ENCODE results near the gene C1orf226. TPM values are rescaled to one million over a fixed set of nuclear protein-coding genes. Genes with fewer than 3 reads are reported as not detected.

C1orf226 gene
- total and polyA plus RNA-seq, 10 of the 15 experiments (the other 5 are each of a cell fraction or from before 2014, with no cell fraction given), result not detected

DNA sequence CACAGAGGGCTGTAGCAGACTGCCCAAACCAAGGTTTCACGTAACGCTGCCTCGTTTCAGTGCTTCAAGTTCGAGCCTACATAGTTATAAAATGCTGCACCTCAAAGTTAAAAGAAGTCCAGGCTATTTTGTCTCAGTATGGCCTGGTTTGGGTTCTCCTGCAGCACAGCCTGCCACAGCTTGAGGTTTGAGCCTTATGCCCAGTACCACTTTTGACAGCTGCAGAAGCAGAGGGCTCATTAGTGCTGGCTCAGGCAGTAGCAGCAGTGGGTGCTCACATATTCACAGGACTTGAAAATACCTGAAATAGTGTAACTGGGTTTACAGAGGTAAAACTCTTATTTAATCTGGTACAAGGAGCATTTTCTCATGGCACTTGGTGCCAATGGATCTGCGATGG is 20.2 kb upstream of the C1orf226 start:
- Histone ChIP-seq H3K4me3 (no peak overlapping the region), H4K20me1 (ENCODE audit: control insufficient read depth, insufficient read depth) (no peaks in the 10 kb centered on the region), H3K27ac (ENCODE audit: control insufficient read depth, insufficient read depth) (no peak overlapping the region), H3K4me1 (ENCODE audit: control insufficient read depth, insufficient read depth, low read length) (peaks cover 17% of the 10 kb centered on the region), H3K4me2 (ENCODE audit: control insufficient read depth, insufficient read depth) (no peak overlapping the region), H3K79me2 (ENCODE audit: control insufficient read depth, insufficient read depth, low read length) (no peaks in the 10 kb centered on the region), H3K9me3 (replicated peaks; ENCODE audit: control insufficient read depth, insufficient read depth, low read length) (no peaks in the 10 kb centered on the region), H3K36me3 (ENCODE audit: control insufficient read depth in 2 of 2, insufficient read depth in 2 of 2, low read length in 1 of 2) (no peaks in the 10 kb centered on the region), H3K27me3 (replicated peaks in 1 of 2; ENCODE audit: control insufficient read depth in 2 of 2, insufficient read depth in 2 of 2, low read length in 1 of 2) (no peaks in the 10 kb centered on the region; a peak in 1 of 4 replicates), H3K9ac (ENCODE audit: control insufficient read depth, insufficient read depth, low read length) (no peak overlapping the region), H2AFZ (ENCODE audit: control insufficient read depth, low read depth, low read length) (no peak overlapping the region)
- CTCF ChIA-PET, result interaction anchor here (2.2 to 8.0 kb wide), 2 partner anchors 30 to 439 kb away, joined by 6 to 104 read pairs; no protein-coding TSS in a partner anchor
- FAIRE-seq, result no peak
- POLR2A ChIA-PET, result interaction anchor here (0.8 kb wide), 1 partner anchor 270 kb away, joined by 3 read pairs; no protein-coding TSS in a partner anchor
- WGBS (ENCODE audit: insufficient coverage, insufficient replicate concordance, low lambda C conversion rate, missing lambda C conversion rate), result 62% methylated on average over 5 of the region's 5 CpGs
- no TSS peak for BruUV-seq (replicated peaks)
- in situ Hi-C loops (cut with MboI), result no loop called here
- SMC1A ChIA-PET (ENCODE audit: uncharacterized antibody, unreplicated experiment), result interaction anchor here (1.2 to 3.5 kb wide), 5 partner anchors 11 to 269 kb away, joined by 3 to 31 read pairs (median 10); no protein-coding TSS in a partner anchor
- no peak for DNase-seq (ENCODE audit: low read depth, low spot score)
- intact Hi-C loops (cut with micrococcal nuclease; ENCODE audit: unreplicated experiment), result no loop called here
- ATAC-seq, result peak; percentile 78
- TF ChIP-seq TCF12 (IDR thresholded peaks at IDR 0.05; ENCODE audit: low read depth, low read length), result peak; percentile 56; the same call in 1 of the 2 replicates
- no peak for TF ChIP-seq HCFC1 (IDR thresholded peaks at IDR 0.05; ENCODE audit: low read length)
- RAD21 ChIA-PET (ENCODE audit: unreplicated experiment), result interaction anchor here (1.8 to 3.3 kb wide), 2 partner anchors 29 to 315 kb away, joined by 3 to 29 read pairs; no protein-coding TSS in a partner anchor

- in situ Hi-C loops (cut with MboI) (no loop called here), intact Hi-C loops (cut with micrococcal nuclease; ENCODE audit: unreplicated experiment) (no loop called here)
- H4K20me1 ChIP-seq (ENCODE audit: control insufficient read depth, insufficient read depth), result no peaks in the 10 kb centered on the region
- H3K27ac ChIP-seq (ENCODE audit: control insufficient read depth, insufficient read depth), result no peak overlapping the region
- ChIA-PET RAD21 (ENCODE audit: unreplicated experiment) (no interaction called here), SMC1A (ENCODE audit: uncharacterized antibody, unreplicated experiment) (interaction anchor here (0.5 to 2.2 kb wide), 5 partner anchors 8 to 610 kb away, joined by 3 to 17 read pairs (median 4); partner anchors contain the start of gene SPATA46), CTCF (interaction anchor here (8.0 kb wide), 1 partner anchor 28 kb away, joined by 104 read pairs; no protein-coding TSS in a partner anchor), POLR2A (interaction anchor here (0.6 kb wide), 1 partner anchor 19 kb away, joined by 3 read pairs; no protein-coding TSS in a partner anchor)
- BruUV-seq (replicated peaks), result no TSS peak
- H3K9me3 ChIP-seq (replicated peaks; ENCODE audit: control insufficient read depth, insufficient read depth, low read length), result no peaks in the 10 kb centered on the region
- H3K27me3 ChIP-seq (replicated peaks in 1 of 2; ENCODE audit: control insufficient read depth in 2 of 2, insufficient read depth in 2 of 2, low read length in 1 of 2), result no peaks in the 10 kb centered on the region
- no peaks in the 10 kb centered on the region for H3K36me3 ChIP-seq (ENCODE audit: control insufficient read depth in 2 of 2, insufficient read depth in 2 of 2, low read length in 1 of 2)
- H3K4me3 ChIP-seq, result no peak overlapping the region
- 24% methylated on average over 3 of the region's 3 CpGs for WGBS (ENCODE audit: insufficient coverage, insufficient replicate concordance, low lambda C conversion rate, missing lambda C conversion rate)
- H3K4me2 ChIP-seq (ENCODE audit: control insufficient read depth, insufficient read depth), result no peak overlapping the region
- H3K4me1 ChIP-seq (ENCODE audit: control insufficient read depth, insufficient read depth, low read length), result peaks cover 17% of the 10 kb centered on the region
- no peaks in the 10 kb centered on the region for H3K79me2 ChIP-seq (ENCODE audit: control insufficient read depth, insufficient read depth, low read length)
- no peak overlapping the region for H2AFZ ChIP-seq (ENCODE audit: control insufficient read depth, low read depth, low read length)
- no peak for ATAC-seq
- no peak overlapping the region for H3K9ac ChIP-seq (ENCODE audit: control insufficient read depth, insufficient read depth, low read length)
- DNase-seq (ENCODE audit: low read depth, low spot score), result no peak
- no peak for FAIRE-seq
- no peak for TF ChIP-seq FOXK2 (IDR thresholded peaks at IDR 0.05)
- TF ChIP-seq NR2C2 (IDR thresholded peaks at IDR 0.05; ENCODE audit: borderline replicate concordance, control insufficient read depth, insufficient read length, low read depth), result no peak
- TF ChIP-seq RAD21 (IDR thresholded peaks at IDR 0.05; ENCODE audit: insufficient read depth, low read depth, low read length), result no peak
- no peak for TF ChIP-seq POLR2A (IDR thresholded peaks at IDR 0.05; ENCODE audit: low read depth, low read length)
- TF ChIP-seq, protein P1, sequence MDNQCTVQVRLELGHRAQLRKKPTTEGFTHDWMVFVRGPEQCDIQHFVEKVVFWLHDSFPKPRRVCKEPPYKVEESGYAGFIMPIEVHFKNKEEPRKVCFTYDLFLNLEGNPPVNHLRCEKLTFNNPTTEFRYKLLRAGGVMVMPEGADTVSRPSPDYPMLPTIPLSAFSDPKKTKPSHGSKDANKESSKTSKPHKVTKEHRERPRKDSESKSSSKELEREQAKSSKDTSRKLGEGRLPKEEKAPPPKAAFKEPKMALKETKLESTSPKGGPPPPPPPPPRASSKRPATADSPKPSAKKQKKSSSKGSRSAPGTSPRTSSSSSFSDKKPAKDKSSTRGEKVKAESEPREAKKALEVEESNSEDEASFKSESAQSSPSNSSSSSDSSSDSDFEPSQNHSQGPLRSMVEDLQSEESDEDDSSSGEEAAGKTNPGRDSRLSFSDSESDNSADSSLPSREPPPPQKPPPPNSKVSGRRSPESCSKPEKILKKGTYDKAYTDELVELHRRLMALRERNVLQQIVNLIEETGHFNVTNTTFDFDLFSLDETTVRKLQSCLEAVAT (IDR thresholded peaks at IDR 0.05), result no peak
- TF ChIP-seq ZNF274 (IDR thresholded peaks at IDR 0.05; ENCODE audit: insufficient read depth, insufficient read length), result no peak
- TF ChIP-seq TARDBP (IDR thresholded peaks at IDR 0.05; ENCODE audit: borderline replicate concordance), result no peak
- no peak for TF ChIP-seq RBBP5 (conservative IDR thresholded peaks at IDR 0.05)
- no peak for TF ChIP-seq BCL11A (IDR thresholded peaks at IDR 0.05; ENCODE audit: low read depth, low read length)
- TF ChIP-seq, protein P2, sequence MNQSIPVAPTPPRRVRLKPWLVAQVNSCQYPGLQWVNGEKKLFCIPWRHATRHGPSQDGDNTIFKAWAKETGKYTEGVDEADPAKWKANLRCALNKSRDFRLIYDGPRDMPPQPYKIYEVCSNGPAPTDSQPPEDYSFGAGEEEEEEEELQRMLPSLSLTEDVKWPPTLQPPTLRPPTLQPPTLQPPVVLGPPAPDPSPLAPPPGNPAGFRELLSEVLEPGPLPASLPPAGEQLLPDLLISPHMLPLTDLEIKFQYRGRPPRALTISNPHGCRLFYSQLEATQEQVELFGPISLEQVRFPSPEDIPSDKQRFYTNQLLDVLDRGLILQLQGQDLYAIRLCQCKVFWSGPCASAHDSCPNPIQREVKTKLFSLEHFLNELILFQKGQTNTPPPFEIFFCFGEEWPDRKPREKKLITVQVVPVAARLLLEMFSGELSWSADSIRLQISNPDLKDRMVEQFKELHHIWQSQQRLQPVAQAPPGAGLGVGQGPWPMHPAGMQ (IDR thresholded peaks at IDR 0.05; ENCODE audit: borderline replicate concordance), result no peak
- TF ChIP-seq RUNX3 (IDR thresholded peaks at IDR 0.05; ENCODE audit: low read length), result no peak
- TF ChIP-seq, protein P3, sequence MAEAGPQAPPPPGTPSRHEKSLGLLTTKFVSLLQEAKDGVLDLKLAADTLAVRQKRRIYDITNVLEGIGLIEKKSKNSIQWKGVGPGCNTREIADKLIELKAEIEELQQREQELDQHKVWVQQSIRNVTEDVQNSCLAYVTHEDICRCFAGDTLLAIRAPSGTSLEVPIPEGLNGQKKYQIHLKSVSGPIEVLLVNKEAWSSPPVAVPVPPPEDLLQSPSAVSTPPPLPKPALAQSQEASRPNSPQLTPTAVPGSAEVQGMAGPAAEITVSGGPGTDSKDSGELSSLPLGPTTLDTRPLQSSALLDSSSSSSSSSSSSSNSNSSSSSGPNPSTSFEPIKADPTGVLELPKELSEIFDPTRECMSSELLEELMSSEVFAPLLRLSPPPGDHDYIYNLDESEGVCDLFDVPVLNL (IDR thresholded peaks at IDR 0.05; ENCODE audit: low read depth, low read length), result no peak
- TF ChIP-seq POLR2AphosphoS2 (IDR thresholded peaks at IDR 0.05; ENCODE audit: low read depth, low read length), result no peak
Measured at GRCh38 chr1:162363823-162364222, 17.7 kb upstream of the C1orf226 start.
